GM19240 (cell line): Measurements from ENCODE around the gene USP43.

ENCODE experiments used
- DNase-seq: peaks from one replicate; pipeline ENCODE4 v3.0.0; 2011; ENCODE audit warnings: low spot score; ENCODE audit not compliant: insufficient read length

Gene USP43

GRCh38 chr17:9702914-9703780 lies 57.8 kb downstream of the USP43 start:
- DNase-seq, result no peak

- no peak for DNase-seq
These were observed 58.4 kb downstream of the USP43 start for GRCh38 chr17:9703781-9704082.

- DNase-seq, result no peak
These were observed 60.4 kb downstream of the USP43 start for GRCh38 chr17:9705745-9706144.

GRCh38 chr17:9707948-9708347 lies 62.6 kb downstream of the USP43 start:
- no peak for DNase-seq

- no peak for DNase-seq
These were observed 69.5 kb downstream of the USP43 start for GRCh38 chr17:9714801-9715200.

GRCh38 chr17:9715503-9716016 lies 70.2 kb downstream of the USP43 start:
- no peak for DNase-seq

GRCh38 chr17:9725575-9725974 lies 80.3 kb downstream of the USP43 start:
- DNase-seq, result no peak

- DNase-seq, result no peak
These were observed 81.0 kb downstream of the USP43 start for GRCh38 chr17:9726291-9726690.

GRCh38 chr17:9728005-9728404 lies 82.7 kb downstream of the USP43 start:
- no peak for DNase-seq

GRCh38 chr17:9728564-9728963 lies 83.2 kb downstream of the USP43 start:
- no peak for DNase-seq

- peak; percentile 14 for DNase-seq
These were observed 83.8 kb downstream of the USP43 start for GRCh38 chr17:9729034-9729650.

GRCh38 chr17:9729735-9730420 lies 84.6 kb downstream of the USP43 start:
- no peak for DNase-seq

- DNase-seq, result no peak
These were observed 105.2 kb downstream of the USP43 start for GRCh38 chr17:9750524-9750923.

GRCh38 chr17:9755083-9755482 lies 109.8 kb downstream of the USP43 start:
- no peak for DNase-seq

- no peak for DNase-seq
These were observed 114.9 kb downstream of the USP43 start for GRCh38 chr17:9760266-9760665.

GRCh38 chr17:9763643-9764042 lies 118.3 kb downstream of the USP43 start:
- no peak for DNase-seq

- DNase-seq, result no peak
These were observed 120.0 kb downstream of the USP43 start for GRCh38 chr17:9765322-9765721.

GRCh38 chr17:9766970-9767369 lies 121.7 kb downstream of the USP43 start:
- DNase-seq, result no peak

- DNase-seq, result no peak
These were observed 122.2 kb downstream of the USP43 start for GRCh38 chr17:9767432-9767991.

- DNase-seq, result no peak
These were observed 123.1 kb downstream of the USP43 start for GRCh38 chr17:9768381-9768934.

- no peak for DNase-seq
These were observed 123.8 kb downstream of the USP43 start for GRCh38 chr17:9769036-9769695.
